Measurements from ENCODE around the gene WDR26.

The WDR26 gene

DNA sequence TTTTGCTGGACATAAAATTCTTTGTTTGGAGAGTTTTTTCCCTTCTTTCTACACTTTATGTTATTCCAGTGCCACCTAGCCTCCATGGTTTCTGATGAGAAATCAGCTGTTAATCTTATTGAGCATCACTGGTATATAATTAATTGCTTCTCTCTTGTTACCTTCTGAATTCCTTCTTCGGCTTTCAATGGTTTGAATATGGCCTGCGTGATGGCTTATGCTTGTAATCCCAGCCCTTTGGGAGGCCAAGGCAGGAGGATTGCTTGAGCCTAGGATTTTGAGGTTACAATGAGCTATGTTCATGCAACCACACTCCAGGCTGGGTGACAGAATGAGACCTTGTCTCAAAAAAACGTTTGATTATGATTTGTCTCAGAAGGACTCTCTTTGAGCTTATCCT is 90.9 kb downstream of the WDR26 start:
- DNase-seq: no peak

DNA sequence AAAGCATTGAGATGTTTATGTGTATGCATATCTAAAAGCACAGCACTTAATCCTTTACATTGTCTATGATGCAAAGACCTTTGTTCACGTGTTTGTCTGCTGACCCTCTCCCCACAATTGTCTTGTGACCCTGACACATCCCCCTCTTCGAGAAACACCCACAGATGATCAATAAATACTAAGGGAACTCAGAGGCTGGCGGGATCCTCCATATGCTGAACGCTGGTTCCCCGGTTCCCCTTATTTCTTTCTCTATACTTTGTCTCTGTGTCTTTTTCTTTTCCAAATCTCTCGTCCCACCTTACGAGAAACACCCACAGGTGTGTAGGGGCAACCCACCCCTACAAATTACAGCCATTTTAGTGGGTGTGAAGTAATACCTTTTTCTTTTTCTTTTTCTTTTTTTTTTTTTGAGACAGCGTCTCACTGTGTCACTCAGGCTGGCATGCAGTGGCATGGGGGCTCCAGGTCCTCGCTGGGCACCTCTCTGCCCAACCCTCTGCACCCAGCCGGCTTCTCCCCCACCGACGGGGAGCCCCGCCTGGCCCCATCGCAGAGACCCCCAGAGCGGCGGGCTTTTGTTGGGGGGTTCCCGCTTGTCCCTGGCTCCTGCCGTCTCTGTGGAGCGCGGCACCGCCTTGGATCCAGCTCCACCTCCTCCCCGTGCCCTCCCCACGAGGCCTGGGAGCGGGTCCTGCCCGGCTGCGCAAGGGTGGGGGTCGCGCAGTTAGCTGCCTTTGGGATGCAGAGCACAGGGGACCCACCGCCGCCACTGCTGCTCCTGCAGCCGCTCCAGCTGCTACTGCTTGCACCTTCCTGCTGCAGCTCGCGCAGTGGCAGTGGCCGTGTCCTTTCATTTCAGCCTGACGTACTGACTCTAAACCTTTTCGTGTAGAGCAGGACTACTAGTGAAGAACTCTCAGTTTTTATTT is 93.9 kb downstream of the WDR26 start:
- peak in 1 of 3 experiments; percentile 13 for DNase-seq

DNA sequence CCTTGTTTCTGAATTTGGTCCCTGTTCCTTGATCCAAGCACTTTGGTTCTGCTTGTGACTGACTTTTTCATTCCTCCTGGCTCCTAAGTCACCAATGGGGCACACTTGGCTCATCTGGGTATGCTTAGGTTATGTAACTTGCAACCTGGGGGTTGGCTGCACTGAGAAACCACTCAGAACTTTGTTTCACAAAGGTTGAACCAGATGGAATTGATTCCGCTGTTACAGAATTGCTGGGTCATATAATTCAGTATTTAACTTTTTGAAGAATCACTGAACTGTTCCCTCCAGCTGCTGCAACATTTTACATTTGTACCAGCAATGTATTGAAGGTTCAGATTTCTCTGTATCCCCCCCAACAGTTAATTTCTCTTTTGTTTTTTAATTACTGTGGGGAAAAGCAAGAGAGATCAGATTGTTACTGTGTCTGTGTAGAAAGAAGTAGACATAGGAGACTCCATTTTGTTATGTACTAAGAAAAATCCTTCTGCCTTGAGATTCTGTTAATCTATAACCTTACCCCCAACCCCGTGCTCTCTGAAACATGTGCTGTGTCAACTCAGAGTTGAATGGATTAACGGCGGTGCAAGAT is 95.1 kb downstream of the WDR26 start:
- DNase-seq: no peak

DNA sequence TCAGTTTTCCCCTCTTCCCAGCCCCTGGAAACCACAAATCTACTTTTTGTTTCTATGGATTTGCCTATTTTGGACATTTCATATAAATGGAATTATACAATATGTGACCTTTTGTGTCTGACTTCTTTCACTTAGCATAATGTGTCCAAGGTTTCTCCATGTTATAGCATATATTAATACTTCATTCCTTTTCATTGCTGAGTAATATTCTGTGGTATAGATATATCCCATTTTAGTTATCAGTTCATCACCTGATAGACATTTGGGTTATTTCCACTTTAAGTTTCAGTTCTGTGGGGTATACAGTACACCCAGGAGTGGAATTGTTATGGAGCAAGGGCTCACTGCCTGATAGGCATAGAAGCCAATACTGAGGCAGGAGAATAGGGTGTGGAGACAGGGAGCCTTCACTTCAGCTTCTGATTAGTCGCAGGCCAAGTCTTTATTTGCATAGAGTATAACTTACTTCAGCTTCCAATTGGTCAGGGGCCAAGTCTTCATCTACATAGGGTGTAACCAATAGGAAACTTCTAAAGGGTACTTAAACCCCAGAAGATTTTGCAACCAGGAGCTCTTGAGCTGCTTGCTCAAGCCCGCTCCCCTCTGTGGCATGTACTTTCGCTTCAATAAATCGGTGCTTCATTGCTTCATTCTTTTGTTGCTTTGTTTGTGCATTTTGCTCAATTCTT is 96.3 kb downstream of the WDR26 start:
- DNase-seq: no peak

Data from NCI-H1417 (cell line).